ENCODE data around the gene IQGAP1. TPM values are rescaled to one million over a fixed set of nuclear protein-coding genes. Genes with fewer than 3 reads are reported as not detected.

IQGAP1 gene
- total and polyA plus RNA-seq, 2 of the 13 experiments (the other 11 are each of a cell fraction or from before 2014, with no cell fraction given) = 29.5 to 37.9 TPM

DNA sequence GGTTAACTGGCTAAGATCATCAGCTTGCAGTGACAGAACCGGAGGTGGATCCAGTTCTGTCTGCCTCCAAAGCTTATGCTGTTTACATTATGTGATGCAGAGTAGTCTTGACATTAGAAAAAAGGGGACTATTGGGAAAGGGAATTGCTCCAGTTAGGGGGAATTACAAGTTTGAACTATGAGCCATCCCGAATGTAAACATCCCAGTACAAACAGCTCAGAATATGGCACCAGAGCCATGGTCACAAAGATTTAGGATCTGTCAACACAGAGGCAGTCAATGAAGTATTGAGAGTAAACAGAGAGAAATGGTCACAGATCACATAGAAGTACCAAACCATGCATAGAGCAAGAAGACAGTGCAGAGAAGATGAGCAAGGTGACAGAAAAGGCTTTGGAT, 101.9 kb downstream of the IQGAP1 start (continued):
- TF ChIP-seq, protein P1, sequence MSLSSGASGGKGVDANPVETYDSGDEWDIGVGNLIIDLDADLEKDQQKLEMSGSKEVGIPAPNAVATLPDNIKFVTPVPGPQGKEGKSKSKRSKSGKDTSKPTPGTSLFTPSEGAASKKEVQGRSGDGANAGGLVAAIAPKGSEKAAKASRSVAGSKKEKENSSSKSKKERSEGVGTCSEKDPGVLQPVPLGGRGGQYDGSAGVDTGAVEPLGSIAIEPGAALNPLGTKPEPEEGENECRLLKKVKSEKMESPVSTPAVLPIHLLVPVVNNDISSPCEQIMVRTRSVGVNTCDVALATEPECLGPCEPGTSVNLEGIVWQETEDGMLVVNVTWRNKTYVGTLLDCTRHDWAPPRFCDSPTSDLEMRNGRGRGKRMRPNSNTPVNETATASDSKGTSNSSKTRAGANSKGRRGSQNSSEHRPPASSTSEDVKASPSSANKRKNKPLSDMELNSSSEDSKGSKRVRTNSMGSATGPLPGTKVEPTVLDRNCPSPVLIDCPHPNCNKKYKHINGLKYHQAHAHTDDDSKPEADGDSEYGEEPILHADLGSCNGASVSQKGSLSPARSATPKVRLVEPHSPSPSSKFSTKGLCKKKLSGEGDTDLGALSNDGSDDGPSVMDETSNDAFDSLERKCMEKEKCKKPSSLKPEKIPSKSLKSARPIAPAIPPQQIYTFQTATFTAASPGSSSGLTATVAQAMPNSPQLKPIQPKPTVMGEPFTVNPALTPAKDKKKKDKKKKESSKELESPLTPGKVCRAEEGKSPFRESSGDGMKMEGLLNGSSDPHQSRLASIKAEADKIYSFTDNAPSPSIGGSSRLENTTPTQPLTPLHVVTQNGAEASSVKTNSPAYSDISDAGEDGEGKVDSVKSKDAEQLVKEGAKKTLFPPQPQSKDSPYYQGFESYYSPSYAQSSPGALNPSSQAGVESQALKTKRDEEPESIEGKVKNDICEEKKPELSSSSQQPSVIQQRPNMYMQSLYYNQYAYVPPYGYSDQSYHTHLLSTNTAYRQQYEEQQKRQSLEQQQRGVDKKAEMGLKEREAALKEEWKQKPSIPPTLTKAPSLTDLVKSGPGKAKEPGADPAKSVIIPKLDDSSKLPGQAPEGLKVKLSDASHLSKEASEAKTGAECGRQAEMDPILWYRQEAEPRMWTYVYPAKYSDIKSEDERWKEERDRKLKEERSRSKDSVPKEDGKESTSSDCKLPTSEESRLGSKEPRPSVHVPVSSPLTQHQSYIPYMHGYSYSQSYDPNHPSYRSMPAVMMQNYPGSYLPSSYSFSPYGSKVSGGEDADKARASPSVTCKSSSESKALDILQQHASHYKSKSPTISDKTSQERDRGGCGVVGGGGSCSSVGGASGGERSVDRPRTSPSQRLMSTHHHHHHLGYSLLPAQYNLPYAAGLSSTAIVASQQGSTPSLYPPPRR (CRISPR knock-in tag; IDR thresholded peaks at IDR 0.05; ENCODE audit: borderline replicate concordance) = peak; percentile 100
- TF ChIP-seq CHD4 (IDR thresholded peaks at IDR 0.05; ENCODE audit: borderline replicate concordance, low read length) (no peak), ZKSCAN1 (IDR thresholded peaks at IDR 0.05; ENCODE audit: low read length) (no peak), ZBTB20 (CRISPR knock-in tag; IDR thresholded peaks at IDR 0.05; ENCODE audit: borderline replicate concordance, low read depth) (peak; percentile 99), ZNF616 (CRISPR knock-in tag; IDR thresholded peaks at IDR 0.05; ENCODE audit: low read depth) (no peak), ISX (CRISPR knock-in tag; conservative IDR thresholded peaks at IDR 0.05) (no peak), ZNF430 (CRISPR knock-in tag; IDR thresholded peaks at IDR 0.05) (peak; percentile 92), NKX3-1 (CRISPR knock-in tag; IDR thresholded peaks at IDR 0.05) (peak; percentile 92), IRX3 (CRISPR knock-in tag; IDR thresholded peaks at IDR 0.05; ENCODE audit: borderline replicate concordance, low read depth) (peak; percentile 88), MBD4 (IDR thresholded peaks at IDR 0.05; ENCODE audit: borderline replicate concordance, low read length) (peak; percentile 93)
- TF ChIP-seq, protein P2, sequence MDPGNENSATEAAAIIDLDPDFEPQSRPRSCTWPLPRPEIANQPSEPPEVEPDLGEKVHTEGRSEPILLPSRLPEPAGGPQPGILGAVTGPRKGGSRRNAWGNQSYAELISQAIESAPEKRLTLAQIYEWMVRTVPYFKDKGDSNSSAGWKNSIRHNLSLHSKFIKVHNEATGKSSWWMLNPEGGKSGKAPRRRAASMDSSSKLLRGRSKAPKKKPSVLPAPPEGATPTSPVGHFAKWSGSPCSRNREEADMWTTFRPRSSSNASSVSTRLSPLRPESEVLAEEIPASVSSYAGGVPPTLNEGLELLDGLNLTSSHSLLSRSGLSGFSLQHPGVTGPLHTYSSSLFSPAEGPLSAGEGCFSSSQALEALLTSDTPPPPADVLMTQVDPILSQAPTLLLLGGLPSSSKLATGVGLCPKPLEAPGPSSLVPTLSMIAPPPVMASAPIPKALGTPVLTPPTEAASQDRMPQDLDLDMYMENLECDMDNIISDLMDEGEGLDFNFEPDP (CRISPR knock-in tag; conservative IDR thresholded peaks at IDR 0.05) = no peak
- TF ChIP-seq, protein P3, sequence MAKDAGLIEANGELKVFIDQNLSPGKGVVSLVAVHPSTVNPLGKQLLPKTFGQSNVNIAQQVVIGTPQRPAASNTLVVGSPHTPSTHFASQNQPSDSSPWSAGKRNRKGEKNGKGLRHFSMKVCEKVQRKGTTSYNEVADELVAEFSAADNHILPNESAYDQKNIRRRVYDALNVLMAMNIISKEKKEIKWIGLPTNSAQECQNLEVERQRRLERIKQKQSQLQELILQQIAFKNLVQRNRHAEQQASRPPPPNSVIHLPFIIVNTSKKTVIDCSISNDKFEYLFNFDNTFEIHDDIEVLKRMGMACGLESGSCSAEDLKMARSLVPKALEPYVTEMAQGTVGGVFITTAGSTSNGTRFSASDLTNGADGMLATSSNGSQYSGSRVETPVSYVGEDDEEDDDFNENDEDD (CRISPR knock-in tag; IDR thresholded peaks at IDR 0.05; ENCODE audit: borderline replicate concordance) = no peak
- TF ChIP-seq, protein P4, sequence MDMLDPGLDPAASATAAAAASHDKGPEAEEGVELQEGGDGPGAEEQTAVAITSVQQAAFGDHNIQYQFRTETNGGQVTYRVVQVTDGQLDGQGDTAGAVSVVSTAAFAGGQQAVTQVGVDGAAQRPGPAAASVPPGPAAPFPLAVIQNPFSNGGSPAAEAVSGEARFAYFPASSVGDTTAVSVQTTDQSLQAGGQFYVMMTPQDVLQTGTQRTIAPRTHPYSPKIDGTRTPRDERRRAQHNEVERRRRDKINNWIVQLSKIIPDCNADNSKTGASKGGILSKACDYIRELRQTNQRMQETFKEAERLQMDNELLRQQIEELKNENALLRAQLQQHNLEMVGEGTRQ (IDR thresholded peaks at IDR 0.05; ENCODE audit: low read depth, low read length) = no peak
- TF ChIP-seq, protein P4 (CRISPR knock-in tag; IDR thresholded peaks at IDR 0.05; ENCODE audit: borderline replicate concordance) = no peak
- TF ChIP-seq, protein P5, sequence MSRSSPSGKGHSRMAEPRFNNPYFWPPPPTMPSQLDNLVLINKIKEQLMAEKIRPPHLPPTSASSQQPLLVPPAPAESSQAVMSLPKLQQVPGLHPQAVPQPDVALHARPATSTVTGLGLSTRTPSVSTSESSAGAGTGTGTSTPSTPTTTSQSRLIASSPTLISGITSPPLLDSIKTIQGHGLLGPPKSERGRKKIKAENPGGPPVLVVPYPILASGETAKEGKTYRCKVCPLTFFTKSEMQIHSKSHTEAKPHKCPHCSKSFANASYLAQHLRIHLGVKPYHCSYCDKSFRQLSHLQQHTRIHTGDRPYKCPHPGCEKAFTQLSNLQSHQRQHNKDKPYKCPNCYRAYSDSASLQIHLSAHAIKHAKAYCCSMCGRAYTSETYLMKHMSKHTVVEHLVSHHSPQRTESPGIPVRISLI (CRISPR knock-in tag; IDR thresholded peaks at IDR 0.05; ENCODE audit: borderline replicate concordance) = peak; percentile 90; the same call in 1 of the 2 replicates
- TF ChIP-seq, protein P6, sequence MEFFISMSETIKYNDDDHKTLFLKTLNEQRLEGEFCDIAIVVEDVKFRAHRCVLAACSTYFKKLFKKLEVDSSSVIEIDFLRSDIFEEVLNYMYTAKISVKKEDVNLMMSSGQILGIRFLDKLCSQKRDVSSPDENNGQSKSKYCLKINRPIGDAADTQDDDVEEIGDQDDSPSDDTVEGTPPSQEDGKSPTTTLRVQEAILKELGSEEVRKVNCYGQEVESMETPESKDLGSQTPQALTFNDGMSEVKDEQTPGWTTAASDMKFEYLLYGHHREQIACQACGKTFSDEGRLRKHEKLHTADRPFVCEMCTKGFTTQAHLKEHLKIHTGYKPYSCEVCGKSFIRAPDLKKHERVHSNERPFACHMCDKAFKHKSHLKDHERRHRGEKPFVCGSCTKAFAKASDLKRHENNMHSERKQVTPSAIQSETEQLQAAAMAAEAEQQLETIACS (CRISPR knock-in tag; IDR thresholded peaks at IDR 0.05) = no peak

All from HepG2 (cell line).